NCI-H748 (cell line): ENCODE data around the gene NTNG1.
"Not testable (repeated sequence)": the region's sequence is repeated elsewhere in the genome, so short reads cannot be mapped to it uniquely, and the experiment has no call there.

Experiments
- DNase-seq: peaks from one replicate; lab custom pipeline; 2025; ENCODE audit not compliant: unreplicated experiment; lab: John Stamatoyannopoulos, UW

NTNG1 gene

DNA sequence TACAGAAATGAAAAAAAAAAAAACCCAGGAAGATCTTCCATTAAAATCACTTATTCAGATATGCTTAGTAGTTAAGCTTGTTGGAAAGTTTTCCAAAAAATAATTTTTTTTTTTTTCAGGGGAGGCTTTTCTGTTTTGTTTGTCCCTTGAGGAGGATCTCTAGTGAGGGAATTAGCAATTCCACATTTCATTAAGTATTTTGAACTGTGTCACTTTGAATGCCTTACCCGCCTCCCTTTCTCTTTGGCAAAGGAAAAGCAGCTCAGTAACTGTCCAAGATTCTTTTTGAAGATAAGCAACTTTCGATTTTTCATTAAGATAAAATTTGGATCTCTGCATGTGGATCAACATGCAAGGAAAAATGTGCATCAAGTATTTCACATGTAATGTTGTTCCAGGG lies 1.8 kb downstream of the NTNG1 start:
- no peak for DNase-seq

GRCh38 chr1:107145637-107146036 lies 4.8 kb downstream of the NTNG1 start:
- no peak for DNase-seq

GRCh38 chr1:107147843-107148242 lies 7.0 kb downstream of the NTNG1 start:
- DNase-seq, result peak; percentile 76

DNA sequence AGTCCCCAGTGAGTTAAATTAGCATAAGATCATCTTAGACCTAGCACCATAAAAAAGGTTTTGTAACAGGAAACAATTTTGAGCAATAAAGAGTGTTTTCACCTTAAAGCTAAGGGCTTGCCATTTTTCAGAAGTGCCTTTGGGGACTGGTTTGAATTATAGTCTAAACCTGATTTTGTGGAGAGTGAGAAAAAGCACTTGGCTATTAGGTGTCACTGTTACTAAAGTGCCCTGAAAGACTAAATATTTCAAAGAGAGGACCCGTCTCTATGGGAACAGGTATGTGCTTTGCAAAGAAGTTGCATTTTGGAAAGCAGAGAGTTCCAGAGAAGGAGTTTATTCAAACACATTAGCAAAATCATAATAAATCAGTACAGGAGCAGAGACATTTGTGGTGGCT lies 9.1 kb downstream of the NTNG1 start:
- DNase-seq, result no peak

DNA sequence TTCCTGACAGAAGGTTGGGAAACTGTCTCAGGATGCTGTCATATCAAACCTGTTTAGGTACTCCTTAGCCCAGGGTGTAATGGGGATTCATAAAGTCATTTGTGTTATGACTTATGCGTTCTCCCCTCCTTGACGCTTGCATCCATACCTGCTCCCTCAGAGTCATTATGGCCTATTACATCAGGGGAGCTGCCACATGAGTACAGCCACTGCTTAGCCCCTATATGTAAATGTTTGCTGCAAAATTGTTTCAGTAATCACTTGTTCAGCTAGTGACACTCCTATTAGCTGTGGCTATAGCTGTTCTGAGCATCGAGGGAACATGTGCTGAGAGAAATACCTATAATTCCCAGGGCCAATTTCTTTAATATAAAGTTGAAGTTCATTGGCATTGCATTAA lies 10.5 kb downstream of the NTNG1 start:
- no peak for DNase-seq

DNA sequence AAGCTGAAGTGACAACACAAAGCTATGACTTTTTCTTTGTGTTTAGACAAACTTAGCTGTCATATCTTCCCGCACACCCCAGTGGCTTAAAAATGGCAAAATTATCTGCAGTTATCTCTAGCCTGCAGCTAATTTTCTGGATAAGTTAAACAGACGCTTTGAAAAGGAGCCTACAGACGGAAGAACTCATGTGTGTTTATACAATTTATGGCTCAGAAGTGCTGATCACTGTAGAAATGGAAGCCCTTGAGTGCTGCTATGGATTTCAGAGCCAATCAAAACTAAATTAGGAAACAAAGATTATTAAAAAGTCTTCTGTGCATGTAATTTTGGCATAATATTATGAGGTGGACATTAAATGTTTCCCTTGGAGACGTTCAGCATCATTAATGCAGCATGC lies 11.6 kb downstream of the NTNG1 start:
- DNase-seq, result no peak

DNA sequence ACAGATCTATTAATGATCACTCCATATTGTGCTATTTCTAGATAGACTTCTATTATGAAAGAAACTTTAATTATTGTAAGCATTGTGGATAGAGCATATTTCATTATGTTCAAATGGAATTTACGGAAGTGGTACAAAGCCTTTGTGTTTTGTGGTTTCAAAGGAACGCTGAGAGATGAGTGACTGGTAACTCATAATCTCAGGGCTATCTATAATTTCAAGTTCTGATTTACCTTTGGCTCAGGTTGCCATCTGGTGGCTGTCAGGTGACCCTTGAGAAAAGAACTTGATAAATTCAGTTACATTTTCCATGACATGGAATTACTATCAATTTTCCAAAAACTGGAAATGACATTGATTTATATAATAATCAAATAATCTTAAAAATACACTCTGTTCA lies 12.2 kb downstream of the NTNG1 start:
- peak; percentile 51 for DNase-seq

DNA sequence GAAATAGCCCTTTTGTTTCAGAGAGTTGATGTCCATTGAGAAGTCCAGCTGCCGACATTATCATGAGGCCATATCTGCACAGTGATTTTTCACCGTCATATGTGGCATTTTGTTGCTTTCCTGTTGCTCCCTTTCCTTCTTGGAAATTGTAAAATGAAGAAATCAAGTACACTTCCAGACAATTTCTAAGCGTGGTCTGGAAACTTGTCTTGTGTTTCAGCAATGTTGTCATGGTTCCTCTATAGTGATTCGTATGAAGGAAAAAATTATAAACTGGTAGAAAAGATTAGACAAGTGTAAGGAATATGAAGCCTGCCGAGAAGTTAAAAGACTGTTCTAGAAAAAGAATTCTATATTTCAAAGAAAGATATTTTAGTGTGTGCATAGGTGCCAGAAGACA lies 17.7 kb downstream of the NTNG1 start:
- DNase-seq, result no peak

DNA sequence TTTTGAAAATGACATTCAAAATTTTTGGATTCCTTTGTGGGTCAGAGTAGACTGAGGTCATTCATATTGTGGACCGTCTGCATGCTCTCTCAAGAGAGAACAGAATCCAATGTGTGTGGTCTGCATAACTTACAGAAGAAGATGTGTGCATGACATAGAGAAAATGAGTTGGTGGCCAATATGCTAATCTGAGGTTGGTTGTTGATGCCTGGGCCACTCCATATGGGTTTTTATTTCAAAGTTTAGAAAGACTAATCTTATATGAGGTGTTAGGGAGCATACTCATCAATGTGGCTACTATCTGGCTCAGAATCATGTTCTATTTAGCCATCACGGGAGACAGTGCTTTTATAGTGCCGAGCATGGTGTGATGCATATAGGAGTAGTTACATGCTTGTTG lies 18.2 kb downstream of the NTNG1 start:
- DNase-seq, result no peak

- DNase-seq, result no peak
Measured at GRCh38 chr1:107162745-107163144, 21.9 kb downstream of the NTNG1 start.

DNA sequence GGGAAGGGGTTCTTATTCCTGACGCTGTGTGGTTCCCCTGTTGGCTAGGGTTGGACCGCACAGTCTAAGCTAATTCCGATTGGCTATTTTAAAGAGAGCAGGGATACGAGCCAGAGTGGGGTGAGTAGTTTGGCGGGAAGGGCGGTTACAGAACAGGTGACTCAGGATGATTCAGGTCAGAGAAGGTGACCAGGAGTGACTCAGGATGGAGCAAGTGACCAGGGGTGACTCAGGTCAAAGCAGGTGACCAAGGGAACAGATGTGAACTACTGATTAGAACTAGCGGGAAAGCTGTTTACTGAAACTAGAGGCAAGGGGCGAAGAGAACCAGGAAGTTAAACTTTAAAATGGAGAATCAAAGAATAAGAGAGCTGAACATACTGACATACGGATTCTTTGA lies 24.1 kb downstream of the NTNG1 start:
- DNase-seq, result not testable (repeated sequence)

DNA sequence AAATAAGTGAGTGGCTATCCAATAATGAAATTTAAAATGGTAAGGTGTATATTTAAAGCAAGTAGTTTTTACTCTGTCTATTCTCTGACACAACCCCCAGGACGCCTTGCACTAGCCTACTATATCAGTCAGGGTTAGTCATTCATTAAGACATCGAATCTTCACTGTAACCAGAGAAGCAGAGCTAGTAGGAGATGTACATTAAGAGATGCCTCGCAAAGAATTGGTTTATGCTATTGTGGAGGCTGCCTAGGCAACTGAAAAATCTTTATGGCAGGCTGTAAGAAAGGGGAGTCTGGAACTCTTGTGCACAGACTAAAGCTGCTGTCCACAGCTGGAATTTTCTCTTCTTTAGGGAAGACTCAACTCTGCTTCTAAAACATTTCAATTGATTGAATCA lies 28.8 kb downstream of the NTNG1 start:
- no peak for DNase-seq

DNA sequence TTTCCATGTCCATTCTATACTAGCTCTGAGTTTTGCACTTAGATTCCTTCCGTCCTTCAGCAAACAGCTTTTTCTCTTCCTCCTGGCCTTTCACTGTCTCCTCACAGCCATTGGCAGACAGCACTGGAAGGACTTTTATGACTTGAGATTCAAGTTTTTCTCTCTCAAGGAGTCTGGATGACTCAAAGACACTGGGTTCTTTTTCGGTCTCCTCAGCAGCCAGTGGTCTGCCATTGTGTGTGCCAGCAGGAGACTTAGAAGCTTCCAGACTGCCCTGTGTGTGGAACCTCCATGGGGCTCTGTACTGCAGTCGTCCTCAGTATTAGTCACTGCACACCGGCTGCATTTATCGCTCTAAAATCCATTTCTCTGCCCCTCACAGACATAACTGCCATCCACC lies 30.5 kb downstream of the NTNG1 start:
- DNase-seq, result no peak

- DNase-seq, result no peak
Measured at GRCh38 chr1:107172450-107173170, 31.8 kb downstream of the NTNG1 start.

DNA sequence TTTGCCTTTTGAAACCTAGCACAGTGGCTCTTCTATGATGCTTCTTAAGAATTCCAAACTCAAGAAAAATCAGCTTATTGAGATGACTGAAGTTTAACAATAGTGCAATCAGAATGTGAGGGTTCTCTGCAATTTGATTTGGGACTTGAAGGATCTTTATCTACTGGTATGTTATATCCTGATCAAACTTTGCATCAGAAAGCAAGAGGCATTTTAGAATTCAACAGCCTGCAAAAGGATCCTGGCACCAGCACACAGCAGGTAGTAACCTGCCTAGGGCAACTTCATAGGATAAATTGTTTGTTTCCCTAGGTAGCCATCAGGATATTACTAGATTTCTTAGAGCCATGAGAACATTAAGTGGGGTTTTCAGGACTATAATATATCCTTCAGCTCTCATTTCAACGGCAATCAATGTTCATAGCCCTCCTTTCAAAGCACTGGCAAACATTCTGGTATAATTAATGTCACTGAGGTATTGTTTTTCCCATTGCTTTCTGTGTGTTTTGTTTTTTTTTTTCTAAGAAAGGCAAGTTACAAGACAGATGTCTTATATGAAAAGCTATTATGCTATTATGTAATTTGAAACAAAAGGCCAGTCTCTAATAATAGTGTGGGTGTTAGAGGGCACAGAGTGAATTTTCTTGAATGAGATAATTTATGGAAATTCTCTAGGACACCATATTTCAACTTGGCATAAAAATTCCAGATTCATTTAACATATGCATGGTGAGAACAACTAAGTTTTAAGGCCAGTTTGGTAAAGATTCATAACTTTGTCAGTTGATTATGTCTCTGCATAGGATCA lies 34.5 kb downstream of the NTNG1 start:
- DNase-seq, result peak; percentile 72

DNA sequence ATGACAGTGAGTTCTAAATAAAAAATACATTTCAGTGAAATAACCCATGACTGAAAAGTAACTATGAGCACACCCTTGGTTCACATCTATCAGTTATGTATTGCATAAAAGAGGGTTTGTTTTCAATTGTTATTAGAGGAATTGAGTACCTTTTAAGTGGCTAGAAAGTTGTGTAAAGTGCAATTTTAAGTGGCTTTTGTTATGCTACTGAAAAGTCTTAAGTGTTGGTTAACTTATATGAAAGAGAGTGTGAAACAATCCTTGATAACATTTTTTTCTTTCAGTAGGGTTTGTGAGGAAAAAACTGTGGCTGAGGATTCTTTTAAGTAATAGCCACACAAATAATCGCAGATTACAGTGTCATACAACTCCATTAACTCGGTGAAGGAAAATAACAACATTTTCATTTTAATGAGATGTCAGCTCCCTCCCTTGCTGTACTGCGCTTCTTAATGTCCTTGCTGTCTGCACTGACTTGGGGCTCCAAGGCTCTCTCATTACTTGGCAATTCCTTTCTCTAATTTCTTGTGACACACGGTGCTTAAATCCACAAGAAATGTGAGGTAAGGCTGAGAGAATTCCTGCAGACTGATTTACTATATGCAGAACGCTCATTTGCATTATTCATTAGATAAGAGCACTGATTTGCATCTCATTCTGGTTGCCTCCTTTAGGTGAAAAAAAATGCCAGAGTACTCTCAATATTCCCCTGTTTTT lies 40.6 kb downstream of the NTNG1 start:
- no peak for DNase-seq

- no peak for DNase-seq
Measured at GRCh38 chr1:107183011-107183410, 42.2 kb downstream of the NTNG1 start.

DNA sequence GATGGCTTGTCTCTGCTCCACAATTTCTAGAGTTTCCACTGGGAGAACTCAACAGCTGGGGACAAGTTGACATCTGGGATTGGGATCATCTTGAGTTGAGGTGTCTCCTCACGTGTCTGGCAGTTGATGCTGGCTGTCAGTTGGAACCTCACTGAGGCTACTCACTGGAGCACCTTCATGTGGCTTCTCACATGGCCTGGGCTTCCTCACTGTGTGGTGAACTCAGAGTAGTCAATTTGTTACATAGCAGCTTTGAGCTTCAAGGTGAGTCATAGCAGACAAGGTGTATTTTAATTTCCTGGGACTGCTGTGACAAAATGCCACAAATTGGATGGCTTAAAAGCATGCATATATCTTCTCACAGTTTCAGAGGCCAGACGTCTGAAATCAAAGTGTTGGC lies 44.0 kb downstream of the NTNG1 start:
- DNase-seq, result no peak

- DNase-seq, result no peak
Measured at GRCh38 chr1:107187399-107187798, 46.6 kb downstream of the NTNG1 start.

DNA sequence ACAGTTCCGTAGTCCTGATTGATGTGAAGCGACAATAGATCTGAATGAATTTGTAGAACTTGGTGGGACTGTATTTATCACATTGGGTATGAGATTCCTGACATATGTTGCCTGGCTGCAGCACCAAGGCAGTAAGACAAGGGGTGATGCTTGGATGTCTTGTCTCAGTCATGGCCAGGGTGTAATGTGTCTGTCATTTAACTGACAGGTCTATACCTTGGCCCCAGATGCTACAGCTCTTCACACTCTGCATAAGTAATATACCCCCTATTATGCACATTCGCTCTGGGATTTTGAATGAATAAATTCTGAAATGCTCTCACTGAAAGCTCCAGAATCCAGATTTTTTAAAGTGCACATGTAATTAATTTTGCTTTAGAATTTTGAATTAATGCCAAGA lies 47.3 kb downstream of the NTNG1 start:
- no peak for DNase-seq

- DNase-seq, result no peak
Measured at GRCh38 chr1:107194380-107194779, 53.5 kb downstream of the NTNG1 start.

- DNase-seq, result no peak
Measured at GRCh38 chr1:107195476-107195875, 54.6 kb downstream of the NTNG1 start.
